NB4 (cell line): Measurements from ENCODE around the gene TRIO.

Experiments
- POLR2A ChIP-seq: IDR thresholded peaks from 2 replicates; pipeline ENCODE4 v1.6.1; 2011; ENCODE audit warnings: mild to moderate bottlenecking; ENCODE audit not compliant: insufficient read length; ENCODE audit errors: extremely low read depth
- TF ChIP-seq, protein P1 (sequence below): IDR thresholded peaks from one replicate; pipeline ENCODE4 v1.5.1; 2012; ENCODE audit warnings: low read depth, low read length

GRCh38 chr5:14199902-14200301 lies 56.8 kb downstream of the TRIO start:
- TF ChIP-seq, protein P1, sequence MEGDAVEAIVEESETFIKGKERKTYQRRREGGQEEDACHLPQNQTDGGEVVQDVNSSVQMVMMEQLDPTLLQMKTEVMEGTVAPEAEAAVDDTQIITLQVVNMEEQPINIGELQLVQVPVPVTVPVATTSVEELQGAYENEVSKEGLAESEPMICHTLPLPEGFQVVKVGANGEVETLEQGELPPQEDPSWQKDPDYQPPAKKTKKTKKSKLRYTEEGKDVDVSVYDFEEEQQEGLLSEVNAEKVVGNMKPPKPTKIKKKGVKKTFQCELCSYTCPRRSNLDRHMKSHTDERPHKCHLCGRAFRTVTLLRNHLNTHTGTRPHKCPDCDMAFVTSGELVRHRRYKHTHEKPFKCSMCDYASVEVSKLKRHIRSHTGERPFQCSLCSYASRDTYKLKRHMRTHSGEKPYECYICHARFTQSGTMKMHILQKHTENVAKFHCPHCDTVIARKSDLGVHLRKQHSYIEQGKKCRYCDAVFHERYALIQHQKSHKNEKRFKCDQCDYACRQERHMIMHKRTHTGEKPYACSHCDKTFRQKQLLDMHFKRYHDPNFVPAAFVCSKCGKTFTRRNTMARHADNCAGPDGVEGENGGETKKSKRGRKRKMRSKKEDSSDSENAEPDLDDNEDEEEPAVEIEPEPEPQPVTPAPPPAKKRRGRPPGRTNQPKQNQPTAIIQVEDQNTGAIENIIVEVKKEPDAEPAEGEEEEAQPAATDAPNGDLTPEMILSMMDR: no peak
- TF ChIP-seq POLR2A: no peak
